NCI-H128 (cell line): Measurements from ENCODE around the gene ATL2.
"Not testable (repeated sequence)": the region's sequence is repeated elsewhere in the genome, so short reads cannot be mapped to it uniquely, and the experiment has no call there.

ENCODE experiments used
- DNase-seq: peaks from one replicate; lab custom pipeline; 2025; ENCODE audit not compliant: unreplicated experiment; lab: John Stamatoyannopoulos, UW

Gene ATL2

GRCh38 chr2:38330754-38331153 is 46.3 kb downstream of the ATL2 start:
- DNase-seq, result no peak

DNA sequence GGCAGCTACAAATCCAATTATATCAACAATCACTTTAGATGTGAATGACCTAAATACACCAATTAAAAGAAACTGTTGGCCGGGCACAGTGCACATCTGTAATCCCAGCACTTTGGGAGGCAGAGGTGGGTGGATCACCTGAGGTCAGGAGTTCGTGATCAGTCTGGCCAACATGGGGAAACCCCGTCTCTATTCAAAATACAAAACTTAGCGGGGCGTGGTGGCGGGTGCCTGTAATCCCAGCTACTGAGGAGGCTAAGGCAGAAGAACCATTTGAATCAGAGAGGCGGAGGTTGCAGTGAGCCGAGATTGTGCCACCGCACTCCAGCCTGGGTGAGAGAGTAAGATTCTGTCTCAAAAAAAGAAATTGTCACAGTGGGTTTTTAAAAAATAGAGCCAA is 49.5 kb downstream of the ATL2 start:
- no peak for DNase-seq

DNA sequence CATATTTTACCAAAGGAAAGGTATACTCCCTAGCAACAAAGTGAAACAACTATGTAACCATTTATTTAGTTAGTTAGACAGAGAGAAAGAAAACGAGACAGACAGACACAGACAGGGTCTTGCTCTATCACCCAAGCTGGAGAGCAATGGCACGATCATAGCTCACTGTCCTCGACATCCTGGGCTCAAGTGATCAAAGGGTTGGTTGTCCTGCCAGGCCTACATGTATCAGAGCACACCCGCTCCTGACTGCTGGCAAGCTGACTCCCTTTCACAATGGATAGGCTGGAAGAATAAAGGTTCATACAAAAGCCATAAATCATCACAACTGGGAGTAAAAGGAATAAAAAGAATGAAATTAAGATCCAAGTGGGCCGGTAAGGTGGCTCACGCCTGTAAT is 53.5 kb downstream of the ATL2 start:
- no peak for DNase-seq

DNA sequence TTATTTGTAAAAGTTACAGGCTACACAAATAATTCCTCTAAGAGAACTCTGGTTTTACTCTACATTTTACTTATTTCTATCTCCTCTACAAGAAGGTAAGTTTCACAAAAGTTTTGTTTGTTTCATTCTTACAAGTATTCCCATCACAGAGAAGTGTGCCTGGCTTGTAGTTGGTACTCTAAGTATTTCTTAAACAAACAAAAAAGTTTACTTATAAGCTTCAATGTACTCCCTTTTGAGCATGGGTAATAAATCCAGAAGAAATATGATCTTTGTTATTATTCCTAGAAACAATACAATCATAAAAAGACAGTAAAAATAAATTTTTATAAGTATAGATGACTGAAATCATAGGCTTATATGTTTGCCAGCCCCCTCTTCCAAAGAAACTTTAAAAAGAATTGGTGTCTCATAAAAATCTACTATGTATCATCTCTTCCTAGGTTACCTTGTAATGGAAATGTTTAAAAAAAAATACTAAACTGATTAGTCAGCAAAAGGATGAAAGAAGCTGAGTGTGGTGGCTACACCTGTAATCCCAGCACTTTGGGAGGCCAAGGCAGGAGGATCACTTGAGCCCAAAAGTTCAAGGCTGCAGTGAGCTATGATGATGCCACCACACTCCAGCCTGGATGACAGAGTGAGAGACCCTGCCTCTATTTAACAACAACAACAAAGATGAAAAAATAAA is 54.7 kb downstream of the ATL2 start:
- DNase-seq, result no peak

GRCh38 chr2:38319240-38319639 is 57.8 kb downstream of the ATL2 start:
- DNase-seq, result not testable (repeated sequence)

GRCh38 chr2:38317725-38318124 is 59.3 kb downstream of the ATL2 start:
- no peak for DNase-seq

- DNase-seq, result no peak
Observed at GRCh38 chr2:38315707-38316333, 61.3 kb downstream of the ATL2 start.

DNA sequence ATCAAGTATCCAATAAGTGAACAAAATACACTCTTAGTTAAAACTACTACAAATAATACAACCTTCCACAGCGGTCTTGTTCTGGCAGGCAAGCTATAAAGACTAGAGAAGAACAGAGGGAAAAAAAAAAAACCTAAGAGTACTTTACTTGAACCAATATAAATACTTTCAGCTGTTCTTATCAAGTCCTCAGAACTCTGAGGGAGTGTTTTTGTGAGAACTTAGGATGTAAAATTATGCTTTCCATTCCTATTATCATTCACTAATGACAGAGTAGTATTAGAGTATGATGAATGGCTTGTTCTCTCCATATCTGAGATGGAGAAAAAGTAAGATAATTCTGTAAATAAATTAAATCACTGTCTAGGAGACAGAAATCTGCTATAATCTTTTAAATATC is 68.3 kb downstream of the ATL2 start:
- DNase-seq, result no peak

DNA sequence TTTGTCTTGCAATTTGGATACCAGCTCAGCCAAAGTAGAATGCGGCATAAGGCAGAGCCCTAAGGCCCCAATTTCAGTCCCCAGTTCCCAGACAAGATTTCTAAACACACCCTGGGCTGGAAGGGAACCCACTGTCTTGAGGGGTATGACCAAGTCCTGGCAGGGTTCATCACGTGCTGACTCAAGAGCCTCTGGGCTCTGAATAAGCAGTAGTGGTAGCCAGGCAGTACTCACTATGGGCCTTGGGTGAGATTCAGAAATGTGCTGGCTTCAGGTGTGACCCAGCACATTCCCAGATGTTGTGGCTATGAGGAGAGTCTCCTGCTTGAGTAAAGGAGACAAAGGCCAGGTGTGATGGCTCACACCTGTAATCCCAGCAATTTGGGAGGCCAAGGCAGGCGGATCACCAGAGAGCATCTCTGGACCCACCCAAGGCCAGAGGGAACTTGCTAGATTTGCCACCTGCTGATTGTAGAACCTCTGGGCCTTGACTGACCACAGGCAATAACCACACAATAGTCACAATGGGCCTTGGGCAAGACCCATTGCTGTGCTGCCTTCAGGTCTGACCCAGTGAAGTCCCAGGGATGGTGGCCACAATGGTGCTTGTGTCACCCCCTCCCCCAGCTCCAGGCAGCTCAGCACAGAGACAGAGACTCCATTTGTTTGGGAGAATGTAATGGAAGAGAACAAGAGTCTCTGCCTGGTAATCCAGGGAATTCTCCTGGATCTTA is 74.9 kb downstream of the ATL2 start:
- DNase-seq, result no peak

DNA sequence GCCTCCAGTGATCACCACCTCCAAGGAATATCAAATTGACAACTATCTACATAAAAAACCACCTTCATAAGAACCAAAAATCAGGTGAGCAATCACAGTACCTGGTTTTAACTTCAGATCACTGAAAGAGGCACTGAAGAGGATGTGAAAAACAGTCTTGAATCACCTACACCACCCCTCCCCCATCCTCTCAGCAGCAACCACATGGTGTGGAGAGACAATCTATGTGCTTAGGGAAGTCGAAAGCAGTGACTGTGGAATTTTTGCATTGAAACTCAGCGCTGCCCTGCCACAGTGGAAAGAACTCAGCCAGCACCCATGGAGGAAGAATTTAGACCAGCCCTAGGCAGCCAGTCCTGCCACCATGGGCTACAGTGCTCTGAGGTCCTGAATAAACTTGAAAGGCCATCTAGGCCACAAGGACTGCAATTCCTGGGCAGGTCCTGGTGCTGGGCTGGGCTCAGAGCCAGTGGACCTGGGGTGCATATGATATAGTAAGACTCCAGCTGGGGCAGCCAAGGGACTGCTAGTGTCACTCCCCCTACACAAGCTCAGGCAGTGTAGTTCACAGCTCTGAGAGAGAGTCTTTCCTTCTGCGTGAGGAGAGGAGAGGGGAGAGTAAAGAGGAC is 75.6 kb downstream of the ATL2 start:
- no peak for DNase-seq

GRCh38 chr2:38298539-38298938 is 78.5 kb downstream of the ATL2 start:
- no peak for DNase-seq

- no peak for DNase-seq
Observed at GRCh38 chr2:38296197-38296780, 80.8 kb downstream of the ATL2 start.

DNA sequence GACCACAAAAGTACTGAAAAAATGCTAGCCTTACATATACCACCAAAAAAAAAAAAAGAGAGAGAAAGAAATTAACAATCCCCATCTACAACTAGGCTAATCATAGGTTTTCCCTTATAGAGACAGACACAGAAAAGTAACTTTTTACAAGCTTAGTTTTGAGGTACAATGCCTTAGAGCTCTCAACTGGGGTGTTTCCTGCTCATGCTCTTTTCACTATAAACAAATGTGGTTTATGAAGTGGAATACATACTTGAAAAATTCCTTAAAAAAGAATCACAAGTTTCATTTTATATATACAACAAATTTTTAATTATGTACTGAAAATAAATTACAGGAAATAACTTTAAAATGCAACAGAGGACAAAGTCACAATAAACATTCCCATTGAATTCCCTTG is 82.5 kb downstream of the ATL2 start:
- no peak for DNase-seq

- DNase-seq, result no peak
Observed at GRCh38 chr2:38293152-38293865, 83.8 kb downstream of the ATL2 start.

DNA sequence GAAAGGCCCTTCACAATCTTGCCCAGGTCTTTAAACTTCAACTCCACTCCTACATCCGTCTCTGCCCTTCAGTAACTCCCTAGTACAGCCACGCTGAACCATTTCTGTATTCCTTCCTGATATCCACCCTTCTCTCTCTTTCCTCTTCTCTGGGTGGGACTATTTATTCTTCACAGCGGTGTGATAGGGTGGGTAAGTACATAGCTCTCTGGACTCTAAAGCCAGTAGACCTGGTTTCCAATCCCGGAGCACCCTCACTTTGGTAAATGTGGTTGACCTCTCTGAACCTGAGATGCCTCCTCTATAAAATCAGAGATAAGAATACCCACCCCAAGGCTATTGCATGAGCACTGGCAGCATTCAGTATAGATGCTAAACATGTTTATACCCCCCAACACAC is 86.7 kb downstream of the ATL2 start:
- no peak for DNase-seq

DNA sequence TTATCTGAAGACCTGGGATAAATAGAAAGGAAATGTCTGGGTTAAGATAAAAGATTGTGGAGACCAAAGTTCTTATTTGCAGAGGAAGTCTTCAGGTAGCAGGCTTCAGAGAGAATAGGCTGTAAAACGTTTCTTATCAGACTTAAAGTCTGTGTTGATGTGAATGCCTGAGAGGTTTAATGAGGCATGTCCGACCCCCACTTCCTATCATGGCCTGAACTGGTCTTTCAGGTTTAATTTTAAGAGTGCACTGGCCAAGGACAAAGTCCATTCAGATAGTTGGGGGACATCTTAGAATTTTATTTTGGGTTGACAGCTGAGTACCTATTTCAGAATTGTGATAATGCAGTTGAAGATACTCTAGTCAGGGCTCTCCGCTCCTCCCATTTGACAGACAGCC is 92.1 kb downstream of the ATL2 start:
- DNase-seq, result no peak

DNA sequence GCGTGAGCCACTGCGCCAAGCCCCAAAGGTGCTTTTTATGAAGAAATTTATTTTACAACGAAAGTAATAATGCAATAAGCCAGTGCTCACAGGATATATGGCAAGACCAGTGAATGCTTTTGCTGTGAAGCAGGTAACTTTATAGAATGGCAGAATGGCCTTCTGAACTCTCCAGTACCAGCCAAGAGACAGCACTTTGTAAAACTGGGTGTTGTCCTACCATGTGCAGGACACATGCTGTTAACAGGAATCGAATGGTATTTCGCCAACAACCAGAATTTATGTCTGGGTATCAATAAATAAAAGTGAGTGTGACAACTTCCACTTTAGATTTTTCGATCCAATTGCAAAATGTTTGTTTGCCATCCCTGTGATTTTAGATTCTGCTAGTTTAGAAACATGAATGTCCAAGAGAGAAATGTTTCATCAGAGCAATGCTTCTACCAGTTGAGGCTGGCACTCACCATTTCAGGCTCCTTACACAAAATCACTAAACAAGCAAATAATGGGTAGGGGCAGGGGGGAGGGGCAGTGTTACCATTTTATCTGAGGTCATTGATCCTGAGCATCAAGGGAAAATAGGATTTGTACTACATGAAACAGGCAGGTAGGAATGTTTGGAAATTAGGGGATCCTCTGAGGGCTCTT is 95.9 kb downstream of the ATL2 start:
- DNase-seq, result no peak

GRCh38 chr2:38279201-38279600 is 97.9 kb downstream of the ATL2 start:
- no peak for DNase-seq

GRCh38 chr2:38278117-38278438 is 99.0 kb downstream of the ATL2 start:
- not testable (repeated sequence) for DNase-seq
